ENCODE measurements around the gene UTRN.

The UTRN gene

DNA sequence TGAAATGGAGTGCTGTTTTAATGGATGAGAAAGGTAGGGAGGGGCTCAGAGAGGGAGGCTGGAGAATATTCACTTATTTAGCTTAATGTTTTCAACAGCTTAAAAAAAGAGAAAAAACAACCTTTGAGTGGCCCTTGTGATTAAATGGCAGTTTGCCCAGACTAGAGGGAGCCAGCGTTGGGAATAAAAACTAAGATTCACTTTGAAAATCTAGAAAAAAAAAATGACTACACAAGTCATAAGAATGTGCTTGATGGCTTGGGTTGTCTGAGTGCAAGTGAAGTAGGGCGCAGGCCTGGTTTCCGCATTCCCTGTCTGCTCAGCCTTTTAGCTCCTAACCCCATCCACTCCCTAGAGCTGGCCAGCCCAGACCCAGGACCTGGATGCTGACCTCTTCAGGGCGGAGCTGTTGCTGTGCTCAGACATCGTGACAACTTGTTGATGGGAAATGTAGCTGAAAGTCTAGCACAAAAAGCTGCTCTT lies 28.9 kb downstream of the UTRN start:
- DNase-seq (ENCODE audit: low spot score) = no peak

DNA sequence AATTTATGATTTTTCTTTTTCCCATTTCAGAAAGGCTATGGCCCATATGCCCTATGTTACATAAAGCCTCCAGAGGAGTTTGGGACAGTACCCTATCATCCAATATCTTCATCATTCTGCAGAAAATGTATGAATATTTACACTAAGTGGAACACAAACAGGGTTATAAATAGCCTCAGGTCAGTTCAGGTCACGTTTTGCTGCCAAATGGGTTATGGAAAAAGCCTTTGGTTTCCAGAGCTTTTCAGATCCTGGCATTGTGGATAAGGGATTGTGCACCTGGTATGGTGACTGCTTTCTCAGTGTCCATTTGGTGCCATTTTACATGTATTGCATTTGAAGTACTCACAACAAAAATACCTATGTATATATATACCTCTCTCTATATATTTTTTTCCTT lies 29.4 kb downstream of the UTRN start:
- DNase-seq (ENCODE audit: low spot score) = no peak

DNA sequence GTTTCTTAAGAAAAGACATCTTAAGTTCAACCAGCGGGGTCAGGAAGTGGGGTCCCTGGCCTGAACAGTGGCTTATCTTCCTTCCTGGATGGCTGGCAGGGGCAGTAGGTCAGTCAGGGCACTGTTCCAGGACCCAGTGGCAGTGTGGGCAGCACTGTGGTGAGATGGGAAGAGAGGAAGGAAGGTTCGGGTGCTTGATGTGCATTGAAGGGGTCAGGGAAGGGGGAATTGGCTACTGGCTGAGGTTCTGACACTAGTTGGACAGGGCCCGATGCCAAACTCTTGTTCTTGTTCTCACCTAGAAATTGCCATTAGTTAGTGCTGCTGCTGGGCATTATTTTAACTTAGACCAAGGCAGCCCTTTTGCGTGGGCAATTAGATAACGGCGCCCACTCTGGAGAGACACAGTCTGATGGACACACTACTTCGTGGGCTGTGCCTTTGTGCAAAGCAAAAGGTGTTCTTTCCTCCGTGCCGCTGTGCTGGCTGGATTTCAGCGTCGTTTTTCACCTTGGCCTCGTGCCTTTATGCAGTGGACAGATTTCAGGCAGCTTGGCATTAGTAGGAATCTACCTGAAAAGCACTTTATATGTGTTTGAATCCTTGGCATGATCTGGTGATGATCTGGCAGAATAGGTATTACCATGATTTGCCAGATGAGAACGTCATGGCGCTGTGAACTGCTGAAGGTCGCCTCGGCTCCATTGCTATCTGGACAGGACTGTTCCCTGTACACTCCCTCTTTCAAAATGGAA lies 30.3 kb downstream of the UTRN start:
- no peak for DNase-seq (ENCODE audit: low spot score)

DNA sequence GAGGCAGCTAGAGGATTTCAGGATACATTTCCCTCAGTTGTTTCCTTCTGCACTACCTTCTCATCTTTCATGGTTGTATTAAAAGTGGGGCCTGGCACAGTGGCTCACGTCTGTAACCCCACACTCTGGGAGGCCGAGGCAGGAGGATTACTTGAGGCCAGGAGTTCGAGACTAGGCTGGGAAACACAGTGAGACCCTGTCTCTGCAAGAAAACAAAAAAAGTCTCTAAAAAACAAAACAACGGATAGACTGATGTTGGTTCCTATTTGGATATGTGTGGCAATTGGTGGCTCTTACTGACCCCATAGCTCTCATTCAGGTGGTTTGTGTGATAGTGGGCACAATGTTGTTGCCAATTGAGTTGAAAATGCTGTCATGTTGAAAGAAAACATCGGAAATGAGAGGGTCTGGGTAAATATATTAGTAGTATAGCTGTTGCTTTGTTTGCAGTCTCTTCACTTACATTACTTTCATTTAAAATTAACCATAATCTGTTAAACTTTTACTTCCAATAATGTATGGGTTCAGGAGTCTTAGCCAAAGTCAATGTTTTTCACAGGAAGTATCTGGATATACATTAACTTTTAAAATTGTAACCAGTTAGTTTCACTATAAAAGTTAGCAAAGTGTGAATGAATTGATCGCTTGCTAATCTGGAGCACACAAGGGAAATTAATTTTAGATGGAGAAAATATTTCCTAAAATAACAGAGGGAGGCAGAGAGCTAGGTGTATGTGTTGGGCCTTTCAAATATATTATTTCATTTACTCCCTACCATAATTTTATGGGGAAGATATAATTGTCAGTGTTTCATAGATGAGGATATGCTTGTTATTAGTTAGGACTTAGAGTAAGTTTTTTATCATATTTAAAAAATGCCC lies 31.1 kb downstream of the UTRN start:
- DNase-seq (ENCODE audit: low spot score) = no peak

DNA sequence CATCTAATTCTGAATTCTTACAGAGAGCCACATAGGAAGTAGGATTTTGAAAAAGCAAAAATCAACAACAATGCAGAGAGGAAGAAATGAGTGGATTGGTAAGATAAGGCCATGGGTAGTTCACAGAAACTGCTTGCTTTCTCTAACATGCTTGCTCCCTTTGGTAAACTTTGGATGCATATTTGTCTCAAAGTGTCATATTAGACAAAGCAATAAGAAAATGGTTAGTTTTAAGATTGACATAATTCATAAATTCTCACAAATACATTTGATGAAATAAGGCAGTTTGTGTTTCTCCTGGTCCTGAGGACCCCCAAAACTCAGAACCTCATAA lies 31.7 kb downstream of the UTRN start:
- DNase-seq (ENCODE audit: low spot score) = no peak

DNA sequence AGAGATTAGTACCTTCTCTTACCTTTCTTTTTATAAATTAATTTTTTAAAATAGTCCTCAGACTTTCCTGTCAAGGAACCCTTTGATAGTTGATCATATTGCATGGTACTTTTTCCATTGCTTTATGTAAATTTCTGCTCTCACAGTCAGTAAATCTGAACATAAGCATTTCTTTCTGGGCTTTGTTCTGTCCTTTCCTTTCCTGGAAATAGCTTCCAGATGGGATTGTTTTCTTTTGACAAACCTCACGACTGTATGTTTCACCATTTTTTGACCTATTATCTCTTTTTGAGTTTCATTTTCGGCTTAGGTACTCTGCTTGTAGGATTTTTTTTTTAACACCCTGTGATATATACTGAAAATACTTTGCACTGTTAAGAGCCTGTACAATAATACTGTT lies 32.6 kb downstream of the UTRN start:
- DNase-seq (ENCODE audit: low spot score) = no peak

DNA sequence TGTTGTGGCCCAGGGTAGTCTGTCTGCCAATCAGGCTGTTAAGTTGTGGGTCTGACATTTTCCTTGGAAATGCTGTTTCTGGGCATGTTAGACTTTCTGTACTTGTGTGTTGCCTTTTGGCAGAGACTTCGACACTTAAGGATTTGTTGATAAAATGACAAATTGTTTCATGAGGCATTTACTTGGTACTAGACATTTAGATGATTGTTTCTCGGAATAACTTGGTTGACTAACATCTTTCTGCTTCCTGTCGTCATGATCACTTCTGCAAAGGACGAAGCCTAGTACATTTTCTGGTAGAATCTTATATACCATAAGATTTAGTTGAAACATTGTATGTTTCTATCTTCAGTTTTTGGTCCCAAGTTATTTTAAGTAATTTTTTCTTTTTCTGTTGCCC lies 34.1 kb downstream of the UTRN start:
- no peak for DNase-seq (ENCODE audit: low spot score)

DNA sequence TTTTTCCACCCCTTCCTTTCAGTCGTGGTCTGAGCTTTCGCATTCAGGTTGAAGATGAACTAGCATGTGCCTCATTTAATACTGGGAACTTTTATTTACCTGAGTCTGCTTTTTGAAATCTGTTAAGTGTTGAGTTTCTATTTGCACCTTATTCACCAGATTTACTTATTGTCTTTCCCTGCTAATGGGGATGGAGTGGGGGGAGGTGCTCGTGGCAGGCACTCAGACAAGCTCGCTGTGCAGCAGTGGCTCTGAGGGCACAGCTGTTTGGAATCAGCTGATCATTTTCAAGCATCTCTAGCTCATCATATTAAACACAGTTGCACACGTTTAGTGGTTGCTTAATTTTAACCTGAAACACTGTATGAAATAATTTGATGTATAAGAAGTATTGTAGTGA lies 35.6 kb downstream of the UTRN start:
- no peak for DNase-seq (ENCODE audit: low spot score)

DNA sequence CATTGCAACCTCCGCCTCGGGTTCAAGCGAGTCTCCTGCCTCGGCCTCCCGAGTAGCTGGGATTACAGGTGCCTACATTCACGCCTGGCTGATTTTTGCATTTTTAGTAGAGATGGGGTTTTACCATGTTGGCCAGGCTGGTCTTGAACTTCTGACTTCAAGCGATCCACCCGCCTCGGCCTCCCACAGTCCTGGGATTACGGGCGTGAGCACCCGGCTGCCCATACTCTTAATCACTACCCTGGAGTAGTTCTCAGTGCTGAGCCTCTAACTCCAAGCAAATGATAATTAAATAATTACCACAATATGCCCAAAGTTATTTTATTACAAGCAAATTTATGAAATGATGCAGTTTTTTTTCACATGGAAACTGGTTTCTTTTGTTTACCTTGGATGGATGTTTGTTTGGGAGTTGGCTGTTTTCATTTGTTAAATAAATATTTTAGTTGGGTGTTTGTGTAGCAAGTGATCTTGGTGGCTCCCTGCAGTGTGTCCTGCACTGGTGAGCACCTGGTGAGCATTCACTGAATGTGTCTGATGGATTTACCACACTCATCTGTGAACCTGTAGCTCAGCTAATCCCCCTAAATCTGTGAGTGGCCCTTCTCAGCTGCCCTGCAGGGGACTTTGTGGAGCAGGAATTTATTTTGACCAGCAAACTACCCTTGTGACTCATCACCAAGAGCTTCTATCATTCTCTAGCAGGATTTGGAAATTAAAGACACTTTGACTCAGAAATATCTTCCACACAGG lies 36.9 kb downstream of the UTRN start:
- DNase-seq (ENCODE audit: low spot score) = no peak

DNA sequence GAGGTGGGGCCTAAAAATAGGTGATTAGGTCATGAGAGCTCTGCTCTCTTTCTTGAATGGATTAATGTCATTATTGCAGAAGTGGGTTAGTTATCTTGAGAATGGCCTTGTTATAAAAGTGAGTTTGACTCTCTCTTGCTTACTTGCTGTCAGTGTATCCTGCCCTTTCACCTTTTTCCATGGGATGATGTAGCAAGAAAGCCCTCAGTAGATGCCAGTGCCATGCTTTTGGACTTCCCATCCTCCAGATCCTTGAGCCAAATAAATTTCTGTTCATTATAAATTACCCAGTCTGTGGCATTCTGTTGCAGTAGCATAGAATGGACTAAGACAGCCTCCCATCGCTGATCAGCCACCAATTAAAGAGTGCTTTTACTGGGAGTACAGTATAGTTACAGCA lies 40.1 kb downstream of the UTRN start:
- DNase-seq (ENCODE audit: low spot score) = no peak

DNA sequence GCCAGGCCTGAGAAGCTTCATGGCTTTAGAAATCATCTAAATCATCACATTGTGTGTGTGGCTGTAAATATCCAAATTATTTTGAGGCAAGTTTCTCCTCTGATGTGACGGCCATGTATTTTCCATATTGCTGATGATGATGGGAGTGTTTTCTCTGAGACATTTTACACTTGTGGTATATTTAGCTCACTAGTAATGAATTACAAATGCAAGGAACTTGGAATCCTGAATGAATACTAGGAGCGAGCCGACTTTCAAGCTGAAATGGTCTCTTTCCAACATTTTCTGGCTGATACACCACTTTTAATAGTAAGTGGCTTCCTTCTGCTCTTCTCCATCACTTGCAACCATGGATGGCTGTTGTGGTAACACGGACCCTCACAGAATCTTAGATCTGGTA lies 41.3 kb downstream of the UTRN start:
- DNase-seq (ENCODE audit: low spot score) = no peak

DNA sequence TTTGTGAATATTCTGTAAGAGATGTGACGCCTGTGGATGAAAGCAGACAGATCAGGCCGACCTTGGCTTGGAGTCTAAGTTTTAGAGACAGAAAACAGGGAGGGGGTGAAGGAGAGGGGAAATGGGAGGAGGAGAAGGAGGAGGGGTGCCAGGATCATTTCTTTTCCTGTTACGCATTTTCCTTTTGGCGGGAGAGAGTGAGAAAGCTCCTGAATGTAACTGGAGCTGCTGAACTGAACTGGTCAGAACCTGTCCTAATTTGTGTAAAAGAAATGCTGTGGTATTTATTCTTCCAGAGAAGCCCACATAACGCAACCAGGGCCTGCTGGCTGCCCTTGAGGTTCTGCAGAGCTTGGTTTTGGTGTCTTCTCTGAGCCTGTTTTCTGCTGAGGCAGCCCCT lies 41.9 kb downstream of the UTRN start:
- DNase-seq (ENCODE audit: low spot score) = no peak

DNA sequence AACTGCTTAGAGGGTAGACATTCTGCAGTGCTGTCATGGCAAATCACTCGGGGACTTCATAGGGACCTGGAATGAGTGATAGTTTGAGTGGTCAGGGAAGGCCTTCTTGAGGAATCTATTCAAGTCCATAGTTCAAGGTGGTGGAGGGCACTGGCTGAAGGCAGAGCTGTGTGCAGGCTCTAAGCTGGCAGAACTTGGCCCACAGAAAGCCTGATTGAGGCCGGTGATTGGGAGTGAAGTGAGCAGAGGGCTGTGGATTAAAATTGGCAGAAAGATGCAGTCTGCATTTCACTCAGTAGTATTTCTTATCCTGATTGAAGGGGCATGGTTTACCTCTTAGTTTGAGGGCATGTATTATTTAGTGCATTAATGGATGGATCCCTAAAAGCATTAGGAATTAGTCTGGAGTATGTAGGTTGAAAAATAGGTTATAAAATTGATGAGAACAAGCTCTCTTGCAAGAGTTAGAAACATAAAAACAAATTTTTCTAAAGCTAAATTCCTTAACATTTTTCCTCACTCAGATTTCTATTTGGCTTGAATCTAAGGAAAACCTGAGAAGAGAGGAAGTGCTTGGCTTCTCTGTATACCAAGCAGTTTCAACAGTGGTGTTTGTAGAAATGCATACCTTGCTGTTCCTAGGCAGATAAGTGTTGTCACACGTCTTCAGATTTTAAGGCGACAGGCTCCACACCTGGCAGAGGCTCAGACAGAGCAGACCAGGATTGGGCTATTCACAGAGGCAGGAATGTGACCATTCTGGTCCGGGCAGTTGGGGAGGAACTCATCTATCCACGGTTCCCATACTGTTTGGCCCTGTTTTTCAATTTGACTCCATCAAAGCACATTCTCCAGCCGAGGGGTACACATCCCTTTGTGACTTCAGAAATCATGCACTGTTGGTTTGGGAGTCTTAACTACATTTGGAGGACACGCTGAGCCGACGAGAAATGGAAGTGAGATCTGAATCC lies 45.2 kb downstream of the UTRN start:
- no peak for DNase-seq (ENCODE audit: low spot score)

DNA sequence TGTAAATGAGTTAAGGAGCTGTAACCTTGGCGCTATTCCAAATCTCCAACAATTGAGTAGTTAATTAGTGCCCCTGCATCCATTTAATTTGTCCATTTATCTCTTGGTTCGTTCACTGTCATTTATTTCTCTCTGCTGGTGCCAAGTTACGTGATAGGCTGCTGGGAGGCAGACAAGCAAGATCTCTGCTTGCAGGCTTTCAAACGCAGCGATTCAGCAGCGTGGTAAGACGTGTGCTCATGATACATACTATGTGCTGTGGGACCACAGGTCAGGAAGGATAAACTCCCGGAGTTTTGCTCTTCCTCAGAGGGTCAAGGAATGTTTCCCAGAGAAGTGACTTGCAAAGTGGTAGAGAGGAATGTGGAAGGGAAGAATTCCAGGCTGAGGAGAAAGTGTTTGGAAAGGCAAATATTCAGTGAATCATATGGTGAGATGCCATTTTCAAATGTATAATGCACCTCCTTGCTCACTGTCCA lies 46.4 kb downstream of the UTRN start:
- DNase-seq (ENCODE audit: low spot score) = no peak

DNA sequence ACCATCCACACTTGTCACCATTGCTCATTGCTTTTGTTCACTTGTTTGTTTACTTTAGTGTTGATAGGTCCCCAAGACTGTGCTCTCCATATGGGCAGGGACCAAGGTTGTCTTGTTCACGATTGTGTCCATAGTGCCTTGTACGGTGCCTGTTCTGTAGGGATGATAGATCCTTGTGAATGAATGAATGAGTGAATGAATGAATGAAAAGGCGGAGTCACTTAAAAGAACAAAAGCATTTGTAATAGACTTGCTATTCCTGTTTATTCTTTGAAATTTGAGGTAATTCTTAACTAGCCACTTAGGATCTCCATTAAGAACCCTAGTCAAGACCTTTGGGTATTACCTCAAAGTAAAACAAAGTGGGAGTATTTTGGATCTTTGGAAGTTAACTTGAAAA lies 47.0 kb downstream of the UTRN start:
- no peak for DNase-seq (ENCODE audit: low spot score)

DNA sequence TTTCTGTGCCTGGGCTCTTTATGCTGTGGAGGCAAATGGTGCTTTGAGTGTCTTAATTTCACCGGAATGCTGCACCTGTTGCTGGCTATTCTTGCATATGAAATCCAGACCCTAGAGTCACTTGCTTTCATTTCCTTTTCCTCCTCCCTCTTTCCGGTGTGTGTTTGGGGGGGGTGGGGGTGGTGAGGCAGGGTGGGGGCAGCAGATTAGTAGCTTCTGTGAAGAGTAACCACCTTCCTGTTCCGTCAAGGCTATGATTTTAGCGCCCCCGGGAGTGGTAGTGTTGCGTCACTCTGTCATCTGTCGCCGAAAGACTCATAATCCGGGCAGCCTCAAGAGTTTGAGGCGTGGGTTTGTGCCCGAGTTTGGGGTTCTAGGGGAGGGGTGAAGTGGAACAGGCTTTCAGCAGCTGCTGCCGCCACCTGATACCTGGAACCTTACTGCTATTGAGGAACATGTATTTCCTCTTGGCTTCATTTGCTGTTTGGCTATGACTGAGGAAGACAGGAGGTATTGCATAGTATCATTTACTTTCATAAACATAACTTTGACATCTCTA lies 49.1 kb downstream of the UTRN start:
- no peak for DNase-seq (ENCODE audit: low spot score)

Data from hematopoietic multipotent progenitor cell treated with erythropoietin and hydrocortisone succinate and interleukin-3 and kit ligand, for 17 days (in vitro differentiated cells).